Loucy (cell line): ENCODE results near the gene SPEG.

ENCODE experiments used
- H2AFZ ChIP-seq: fragments of 200-600 bp; sonication (generic); 2 replicates; pipeline ENCODE4 v1.6.0; 2016; ENCODE audit warnings: antibody characterized with exemption, mild to moderate bottlenecking, low read length, moderate library complexity
- H3F3A ChIP-seq: fragments of 200-600 bp; 2 replicates; pipeline ENCODE4 v1.6.0; 2016; ENCODE audit warnings: antibody characterized with exemption, low read depth, mild to moderate bottlenecking
- H3K27me3 ChIP-seq: fragments of 200-600 bp; sonication (generic); 2 replicates; pipeline ENCODE4 v1.6.1; 2014; ENCODE audit warnings: low read length, mild to moderate bottlenecking; ENCODE audit not compliant: insufficient read depth, poor library complexity, severe bottlenecking
- H3K36me3 ChIP-seq: fragments of 200-600 bp; sonication (generic); 2 replicates; pipeline ENCODE4 v1.6.1; 2016; ENCODE audit warnings: low read length; ENCODE audit not compliant: insufficient read depth
- H3K4me1 ChIP-seq: fragments of 200-600 bp; sonication (generic); 2 replicates; pipeline ENCODE4 v1.5.1; 2014; ENCODE audit warnings: low read length, mild to moderate bottlenecking; ENCODE audit not compliant: insufficient read depth, poor library complexity, severe bottlenecking
- H3K4me2 ChIP-seq: fragments of 200-600 bp; sonication (generic); 2 replicates; pipeline ENCODE4 v1.6.0; 2014; ENCODE audit warnings: antibody characterized with exemption, low read length, low read depth, mild to moderate bottlenecking; ENCODE audit not compliant: poor library complexity, severe bottlenecking
- H3K4me3 ChIP-seq: fragments of 200-600 bp; sonication (generic); 2 replicates; pipeline ENCODE4 v1.5.1; 2014; ENCODE audit warnings: low read length, mild to moderate bottlenecking, mixed read lengths; ENCODE audit not compliant: poor library complexity, severe bottlenecking
- H3K79me2 ChIP-seq: fragments of 200-600 bp; sonication (generic); 2 replicates; pipeline ENCODE4 v1.6.1; 2014; ENCODE audit warnings: low read length; ENCODE audit not compliant: insufficient read depth
- H3K9ac ChIP-seq: fragments of 200-600 bp; sonication (generic); 2 replicates; pipeline ENCODE4 v1.6.0; 2014; ENCODE audit warnings: mild to moderate bottlenecking, low read depth, low read length, moderate library complexity; ENCODE audit not compliant: poor library complexity, severe bottlenecking
- H3K9me2 ChIP-seq: fragments of 200-600 bp; sonication (generic); replicated peaks from 2 replicates; pipeline ENCODE4 v1.6.1; 2016; ENCODE audit warnings: low read depth, low read length, mixed read lengths
- H3K9me3 ChIP-seq: fragments of 200-600 bp; sonication (generic); 2 replicates; pipeline ENCODE4 v1.6.1; 2014; ENCODE audit warnings: mild to moderate bottlenecking, antibody characterized with exemption, low read length, low read depth; ENCODE audit not compliant: insufficient read depth
- H4K20me1 ChIP-seq: fragments of 200-600 bp; sonication (generic); 2 replicates; pipeline ENCODE4 v1.6.0; 2014; ENCODE audit warnings: antibody characterized with exemption, low read length, mild to moderate bottlenecking; ENCODE audit not compliant: insufficient read depth, poor library complexity, severe bottlenecking
- CTCF ChIP-seq: fragments of 200-600 bp; sonication (generic); conservative IDR thresholded peaks from 2 replicates; pipeline ENCODE4 v1.5.1; 2014; ENCODE audit warnings: mild to moderate bottlenecking, antibody characterized with exemption, low read length
- EZH2phosphoT487 ChIP-seq: fragments of 200-600 bp; IDR thresholded peaks from 2 replicates; pipeline ENCODE4 v1.6.1; 2018; ENCODE audit warnings: antibody characterized with exemption, mild to moderate bottlenecking, moderate library complexity, borderline replicate concordance

Gene SPEG

GRCh38 chr2:219486380-219486959 is 51.8 kb downstream of the SPEG start:
- Histone ChIP-seq H3K79me2 (no peaks in the 10 kb centered on the region), H3K4me1 (no peaks in the 10 kb centered on the region)

DNA sequence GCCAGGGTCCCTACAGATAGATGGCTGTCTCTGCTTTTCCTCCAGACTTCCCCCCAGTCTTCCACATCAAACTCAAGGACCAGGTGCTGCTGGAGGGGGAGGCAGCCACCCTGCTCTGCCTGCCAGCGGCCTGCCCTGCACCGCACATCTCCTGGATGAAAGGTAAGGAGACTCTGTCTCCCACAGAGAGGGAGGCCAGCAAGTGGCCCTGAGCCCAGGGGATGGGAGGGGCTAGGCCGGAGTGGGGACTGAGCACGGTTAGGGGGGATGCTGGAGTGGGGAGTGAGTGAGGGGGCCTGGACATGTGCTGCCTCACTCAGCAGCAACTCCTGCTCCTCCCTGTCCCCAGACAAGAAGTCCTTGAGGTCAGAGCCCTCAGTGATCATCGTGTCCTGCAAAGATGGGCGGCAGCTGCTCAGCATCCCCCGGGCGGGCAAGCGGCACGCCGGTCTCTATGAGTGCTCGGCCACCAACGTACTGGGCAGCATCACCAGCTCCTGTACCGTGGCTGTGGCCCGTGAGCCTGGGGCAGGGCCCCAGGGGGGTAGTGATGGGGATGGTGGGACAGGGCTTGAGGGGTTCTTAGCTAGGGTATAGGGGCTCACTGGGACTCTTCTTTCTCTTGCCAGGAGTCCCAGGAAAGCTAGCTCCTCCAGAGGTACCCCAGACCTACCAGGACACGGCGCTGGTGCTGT is 53.7 kb downstream of the SPEG start:
- Histone ChIP-seq H3K9me3 (no peaks in the 10 kb centered on the region), H2AFZ (no peak overlapping the region), H3K4me3 (no peak overlapping the region), H3F3A (no peaks in the 10 kb centered on the region), H3K9ac (no peak overlapping the region), H3K79me2 (no peaks in the 10 kb centered on the region), H3K27me3 (no peaks in the 10 kb centered on the region), H3K36me3 (no peaks in the 10 kb centered on the region), H3K4me1 (no peaks in the 10 kb centered on the region), H3K9me2 (no peaks in the 10 kb centered on the region), H4K20me1 (no peaks in the 10 kb centered on the region), H3K4me2 (no peak overlapping the region)
- TF ChIP-seq CTCF (no peak), EZH2phosphoT487 (no peak)

More at GRCh38 chr2:219486380-219486959, 51.8 kb downstream of the SPEG start:
- Histone ChIP-seq H3K4me2 (no peak overlapping the region), H3K9me2 (no peaks in the 10 kb centered on the region), H3K9ac (no peak overlapping the region), H2AFZ (no peak overlapping the region), H3F3A (no peaks in the 10 kb centered on the region), H3K9me3 (no peaks in the 10 kb centered on the region), H4K20me1 (no peaks in the 10 kb centered on the region), H3K36me3 (no peaks in the 10 kb centered on the region), H3K4me3 (no peak overlapping the region), H3K27me3 (no peaks in the 10 kb centered on the region)
- TF ChIP-seq EZH2phosphoT487, result no peak
- TF ChIP-seq CTCF, result no peak

GRCh38 chr2:219488844-219489194 is 54.2 kb downstream of the SPEG start:
- Histone ChIP-seq H3F3A (no peaks in the 10 kb centered on the region), H3K27me3 (no peaks in the 10 kb centered on the region)
- no peak for TF ChIP-seq EZH2phosphoT487
- TF ChIP-seq CTCF, result no peak

More at GRCh38 chr2:219488844-219489194, 54.2 kb downstream of the SPEG start:
- Histone ChIP-seq H3K9me3 (no peaks in the 10 kb centered on the region), H2AFZ (no peak overlapping the region), H3K4me2 (no peak overlapping the region), H3K4me3 (no peak overlapping the region), H3K4me1 (no peaks in the 10 kb centered on the region), H3K36me3 (no peaks in the 10 kb centered on the region), H4K20me1 (no peaks in the 10 kb centered on the region), H3K9me2 (no peaks in the 10 kb centered on the region), H3K9ac (no peak overlapping the region), H3K79me2 (no peaks in the 10 kb centered on the region)
